ENCODE results near the gene EGR4.

EGR4 gene

GRCh38 chr2:73290049-73290839 is 3.1 kb downstream of the EGR4 start:
- DNase-seq (ENCODE audit: low read depth, low spot score) = no peak

GRCh38 chr2:73289304-73289703 is 4.0 kb downstream of the EGR4 start:
- DNase-seq (ENCODE audit: low read depth, low spot score) = no peak

GRCh38 chr2:73286134-73286655 is 7.2 kb downstream of the EGR4 start:
- DNase-seq (ENCODE audit: low read depth, low spot score) = no peak

- DNase-seq (ENCODE audit: low read depth, low spot score) = no peak
These were observed 8.1 kb downstream of the EGR4 start for GRCh38 chr2:73285159-73285739.

GRCh38 chr2:73284296-73285158 is 8.8 kb downstream of the EGR4 start, which contains the start of gene FBXO41:
FBXO41 (minus strand) TSS chr2:73284478; CDS start chr2:73269630, 14,848 bp downstream.
- DNase-seq (ENCODE audit: low read depth, low spot score) = peak; percentile 67

GRCh38 chr2:73283545-73284295 is 9.6 kb downstream of the EGR4 start:
- DNase-seq (ENCODE audit: low read depth, low spot score) = no peak

GRCh38 chr2:73282924-73283544 is 10.3 kb downstream of the EGR4 start:
- no peak for DNase-seq (ENCODE audit: low read depth, low spot score)

- DNase-seq (ENCODE audit: low read depth, low spot score) = no peak
These were observed 12.1 kb downstream of the EGR4 start for GRCh38 chr2:73281244-73281643.

- no peak for DNase-seq (ENCODE audit: low read depth, low spot score)
These were observed 13.5 kb downstream of the EGR4 start for GRCh38 chr2:73279852-73280251.

- no peak for DNase-seq (ENCODE audit: low read depth, low spot score)
These were observed 21.1 kb downstream of the EGR4 start for GRCh38 chr2:73272270-73272669.

GRCh38 chr2:73269686-73270465 is 23.5 kb downstream of the EGR4 start:
- no peak for DNase-seq (ENCODE audit: low read depth, low spot score)

- DNase-seq (ENCODE audit: low read depth, low spot score) = peak; percentile 30
These were observed 24.3 kb downstream of the EGR4 start for GRCh38 chr2:73268830-73269685.

GRCh38 chr2:73268366-73268829 is 24.9 kb downstream of the EGR4 start:
- DNase-seq (ENCODE audit: low read depth, low spot score) = no peak

- no peak for DNase-seq (ENCODE audit: low read depth, low spot score)
These were observed 26.3 kb downstream of the EGR4 start for GRCh38 chr2:73267008-73267407.

GRCh38 chr2:73266061-73266901 is 27.1 kb downstream of the EGR4 start:
- DNase-seq (ENCODE audit: low read depth, low spot score) = no peak

GRCh38 chr2:73265298-73266060 is 27.9 kb downstream of the EGR4 start:
- DNase-seq (ENCODE audit: low read depth, low spot score) = no peak

GRCh38 chr2:73264783-73265182 is 28.6 kb downstream of the EGR4 start:
- no peak for DNase-seq (ENCODE audit: low read depth, low spot score)

- no peak for DNase-seq (ENCODE audit: low read depth, low spot score)
These were observed 29.1 kb downstream of the EGR4 start for GRCh38 chr2:73264332-73264606.
